ENCODE results near the gene UNC13B.

- TF ChIP-seq CTCF (IDR thresholded peaks at IDR 0.05) (no peak), POLR2A (IDR thresholded peaks at IDR 0.05) (no peak)
These were observed 108.1 kb downstream of the UNC13B start for GRCh38 chr9:35269919-35270318.
